Neural progenitor cell (in vitro differentiated cells): ENCODE results near the gene WAS. TPM values are rescaled to one million over a fixed set of nuclear protein-coding genes. Genes with fewer than 3 reads are reported as not detected.
A peak's percentile ranks its signal among the peaks of the same experiment; 100 is the strongest.
"Not testable (repeated sequence)": the region's sequence is repeated elsewhere in the genome, so short reads cannot be mapped to it uniquely, and the experiment has no call there.

Source experiments
- DNase-seq: peaks from one replicate; pipeline ENCODE4 v3.0.0-alpha.2; 2016; ENCODE audit warnings: low spot score
- H2AFZ ChIP-seq: fragments of 200-600 bp; sonication (generic); replicated peaks from 2 replicates; pipeline ENCODE4 v1.6.1; 2016; ENCODE audit warnings: antibody characterized with exemption
- H3F3A ChIP-seq: fragments of 200-600 bp; sonication (generic); 2 replicates; pipeline ENCODE4 v1.6.1; 2016; ENCODE audit warnings: antibody characterized with exemption, low read depth
- H3K27ac ChIP-seq: fragments of 200-600 bp; sonication (generic); 2 replicates; pipeline ENCODE4 v1.5.1; 2016; ENCODE audit warnings: mild to moderate bottlenecking
- H3K27me3 ChIP-seq: fragments of 200-600 bp; sonication (generic); 2 replicates; pipeline ENCODE4 v1.6.1; 2016; ENCODE audit warnings: mild to moderate bottlenecking, moderate library complexity
- H3K36me3 ChIP-seq: fragments of 200-600 bp; sonication (generic); 2 replicates; pipeline ENCODE4 v1.5.1; 2016
- H3K4me1 ChIP-seq: fragments of 200-600 bp; sonication (generic); 2 replicates; pipeline ENCODE4 v1.6.1; 2016; ENCODE audit warnings: mixed run types
- H3K4me2 ChIP-seq: fragments of 200-600 bp; sonication (generic); 2 replicates; pipeline ENCODE4 v1.6.1; 2016
- H3K4me3 ChIP-seq: fragments of 200-600 bp; sonication (generic); 2 replicates; pipeline ENCODE4 v1.5.1; 2016
- H3K79me2 ChIP-seq: fragments of 200-600 bp; sonication (generic); 2 replicates; pipeline ENCODE4 v1.6.1; 2016; ENCODE audit warnings: low read depth
- H3K9ac ChIP-seq: fragments of 200-600 bp; sonication (generic); 2 replicates; pipeline ENCODE4 v1.6.1; 2016
- H3K9me3 ChIP-seq: fragments of 200-600 bp; sonication (generic); 2 replicates; pipeline ENCODE4 v1.5.1; 2016; ENCODE audit warnings: low read depth
- H4K20me1 ChIP-seq: fragments of 200-600 bp; sonication (generic); 2 replicates; pipeline ENCODE4 v1.6.1; 2016; ENCODE audit warnings: low read depth
- H3K27ac Mint-ChIP-seq: 3 replicates; pipeline ENCODE4 v1.8.0; 2021; ENCODE audit warnings: mixed read lengths
- H3K27me3 Mint-ChIP-seq: 2 replicates; pipeline ENCODE4 v1.8.0; 2022; ENCODE audit warnings: low read depth, mild to moderate bottlenecking, inconsistent platforms, moderate library complexity, mixed read lengths; ENCODE audit not compliant: insufficient read depth
- H3K36me3 Mint-ChIP-seq: 3 replicates; pipeline ENCODE4 v1.8.0; 2021; ENCODE audit warnings: mixed read lengths
- H3K4me1 Mint-ChIP-seq: 3 replicates; pipeline ENCODE4 v1.8.0; 2021; ENCODE audit warnings: mixed read lengths
- H3K4me3 Mint-ChIP-seq: 3 replicates; pipeline ENCODE4 v1.8.0; 2021; ENCODE audit warnings: mild to moderate bottlenecking, moderate library complexity, mixed read lengths
- H3K9me3 Mint-ChIP-seq: 3 replicates; pipeline ENCODE4 v1.8.0; 2020; ENCODE audit warnings: mixed read lengths
- CTCF ChIP-seq: fragments of 200-600 bp; sonication (generic); IDR thresholded peaks from 2 replicates; pipeline ENCODE4 v1.5.1; 2017; ENCODE audit warnings: antibody characterized with exemption, mild to moderate bottlenecking
- EZH2 ChIP-seq: fragments of 200-600 bp; sonication (generic); IDR thresholded peaks from 2 replicates; pipeline ENCODE4 v1.6.1; 2017; ENCODE audit warnings: antibody characterized with exemption, mild to moderate bottlenecking, moderate library complexity
- EZH2phosphoT487 ChIP-seq: fragments of 200-600 bp; sonication (generic); IDR thresholded peaks from 2 replicates; pipeline ENCODE4 v1.6.1; 2017; ENCODE audit warnings: antibody characterized with exemption
- total RNA-seq: library from RNA; depleted of rRNA; stranded (reverse); fragments of >200 nt; gene quantifications from 2 replicates; pipeline ENCODE4 v1.2.3, GENCODE V29; 2015; ENCODE audit warnings: low replicate concordance

WAS gene
- total RNA-seq, 1 donor from 2014 or later, result not detected

- H3K27ac Mint-ChIP-seq, result no peak overlapping the region
- no peaks in the 10 kb centered on the region for H3K27me3 Mint-ChIP-seq
- Histone ChIP-seq H3K36me3 (no peaks in the 10 kb centered on the region), H3K27me3 (no peaks in the 10 kb centered on the region), H3K4me1 (no peaks in the 10 kb centered on the region), H4K20me1 (no peaks in the 10 kb centered on the region), H3K79me2 (no peaks in the 10 kb centered on the region), H3K9ac (no peak overlapping the region), H3K4me2 (no peak overlapping the region), H2AFZ (no peak overlapping the region), H3K27ac (no peak overlapping the region), H3K4me3 (no peak overlapping the region), H3F3A (no peaks in the 10 kb centered on the region), H3K9me3 (no peaks in the 10 kb centered on the region)
- H3K4me1 Mint-ChIP-seq, result no peaks in the 10 kb centered on the region
- H3K4me3 Mint-ChIP-seq, result no peak overlapping the region
- DNase-seq, result no peak
- peaks cover 3% of the 10 kb centered on the region for H3K9me3 Mint-ChIP-seq
- TF ChIP-seq CTCF, result no peak
- TF ChIP-seq EZH2phosphoT487, result no peak
- no peak for TF ChIP-seq EZH2
- no peaks in the 10 kb centered on the region for H3K36me3 Mint-ChIP-seq
These were observed 16.1 kb upstream of the WAS start for GRCh38 chrX:48667509-48667908.

- not testable (repeated sequence) for H3K36me3 ChIP-seq, H4K20me1 ChIP-seq, H3K27me3 ChIP-seq, H3K27ac ChIP-seq, DNase-seq, H3K9me3 Mint-ChIP-seq, H3K36me3 Mint-ChIP-seq, H3K4me3 Mint-ChIP-seq, H3K27ac Mint-ChIP-seq, H3K4me2 ChIP-seq, H3K4me1 Mint-ChIP-seq, H3K27me3 Mint-ChIP-seq, H3K9ac ChIP-seq, H3K79me2 ChIP-seq, H3K9me3 ChIP-seq, H3F3A ChIP-seq, H3K4me1 ChIP-seq, H3K4me3 ChIP-seq, H2AFZ ChIP-seq
These were observed 15.4 kb upstream of the WAS start for GRCh38 chrX:48668187-48668586.

GRCh38 chrX:48676106-48676892 lies 7.3 kb upstream of the WAS start:
- Histone ChIP-seq H3K4me3 (peak overlapping the region; percentile 78), H3K79me2 (no peaks in the 10 kb centered on the region), H3F3A (peaks cover 10% of the 10 kb centered on the region), H3K27ac (peak overlapping the region; percentile 58), H2AFZ (peak overlapping the region; percentile 93), H3K9me3 (no peaks in the 10 kb centered on the region), H3K36me3 (no peaks in the 10 kb centered on the region), H3K9ac (peak overlapping the region; percentile 58), H3K27me3 (no peaks in the 10 kb centered on the region), H3K4me2 (peak overlapping the region; percentile 83), H4K20me1 (no peaks in the 10 kb centered on the region), H3K4me1 (no peaks in the 10 kb centered on the region)
- H3K9me3 Mint-ChIP-seq, result peaks cover 11% of the 10 kb centered on the region
- H3K27ac Mint-ChIP-seq, result peak overlapping the region; percentile 46
- peaks cover 5% of the 10 kb centered on the region for H3K27me3 Mint-ChIP-seq
- peak overlapping the region; percentile 96 for H3K4me3 Mint-ChIP-seq
- TF ChIP-seq EZH2 (no peak), EZH2phosphoT487 (no peak), CTCF (no peak)
- DNase-seq, result peak; percentile 94
- H3K36me3 Mint-ChIP-seq, result no peaks in the 10 kb centered on the region
- H3K4me1 Mint-ChIP-seq, result peaks cover 6% of the 10 kb centered on the region

GRCh38 chrX:48676893-48677270 lies 6.7 kb upstream of the WAS start:
- H3K4me2 ChIP-seq, result peak overlapping the region; percentile 78
- H3K4me1 Mint-ChIP-seq, result peaks cover 6% of the 10 kb centered on the region
- no peaks in the 10 kb centered on the region for H3K36me3 ChIP-seq
- H3K9me3 Mint-ChIP-seq, result peaks cover 11% of the 10 kb centered on the region
- no peaks in the 10 kb centered on the region for H3K27me3 ChIP-seq
- H4K20me1 ChIP-seq, result no peaks in the 10 kb centered on the region
- no peaks in the 10 kb centered on the region for H3K9me3 ChIP-seq
- no peaks in the 10 kb centered on the region for H3K79me2 ChIP-seq
- no peak overlapping the region for H3K27ac Mint-ChIP-seq
- peaks cover 5% of the 10 kb centered on the region for H3K27me3 Mint-ChIP-seq
- no peak for DNase-seq
- H3K4me3 Mint-ChIP-seq, result peak overlapping the region; percentile 96
- H3K27ac ChIP-seq, result no peak overlapping the region
- peaks cover 10% of the 10 kb centered on the region for H3F3A ChIP-seq
- H2AFZ ChIP-seq, result peak overlapping the region; percentile 31
- no peaks in the 10 kb centered on the region for H3K36me3 Mint-ChIP-seq
- H3K4me3 ChIP-seq, result peak overlapping the region; percentile 78
- peak overlapping the region; percentile 25 for H3K9ac ChIP-seq
- H3K4me1 ChIP-seq, result no peaks in the 10 kb centered on the region
- TF ChIP-seq CTCF, result no peak
- no peak for TF ChIP-seq EZH2phosphoT487
- TF ChIP-seq EZH2, result no peak
